HFFc6 (cell line): Measurements from ENCODE around the gene SETDB1. TPM values are rescaled to one million over a fixed set of nuclear protein-coding genes. Genes with fewer than 3 reads are reported as not detected.

Experiments used
- DNase-seq: peaks from one replicate; pipeline ENCODE4 v3.0.0-alpha.2; 2018
- H3K27ac Mint-ChIP-seq: 2 replicates; pipeline ENCODE4 v1.8.0; 2020; ENCODE audit warnings: mild to moderate bottlenecking, mixed read lengths
- H3K27me3 Mint-ChIP-seq: 2 replicates; pipeline ENCODE4 v1.8.0; 2021; ENCODE audit warnings: mild to moderate bottlenecking, moderate library complexity, mixed read lengths; ENCODE audit not compliant: insufficient read depth
- H3K36me3 Mint-ChIP-seq: 2 replicates; pipeline ENCODE4 v1.8.0; 2021; ENCODE audit warnings: low read depth, mixed read lengths
- H3K4me1 Mint-ChIP-seq: 2 replicates; pipeline ENCODE4 v1.8.0; 2020; ENCODE audit warnings: low read depth, mixed read lengths
- H3K4me3 Mint-ChIP-seq: 2 replicates; pipeline ENCODE4 v1.8.0; 2020; ENCODE audit warnings: mild to moderate bottlenecking, moderate library complexity, mixed read lengths
- H3K9me3 Mint-ChIP-seq: 2 replicates; pipeline ENCODE4 v1.8.0; 2020; ENCODE audit warnings: mild to moderate bottlenecking, mixed read lengths
- total RNA-seq, 6 experiments: library from RNA; stranded (reverse); fragmentation: NEBNext Ultra II Directional; extraction: Animal tissue kit (Norgen Biotek cat#: 25700); gene quantifications; 2 replicates in 1 of 6; 3 replicates in 5 of 6; pipeline ENCODE4 v1.2.3, GENCODE V29; 2021
- TF ChIP-seq, protein P1 (sequence below): fragments of 200-600 bp; sonication (generic); IDR thresholded peaks from 2 replicates; pipeline ENCODE4 v1.5.0; 2021; ENCODE audit warnings: antibody characterized with exemption, mild to moderate bottlenecking

The SETDB1 gene
- total RNA-seq, 6 experiments from 2014 or later, result 21.0 to 25.7 (median 23.4) TPM

DNA sequence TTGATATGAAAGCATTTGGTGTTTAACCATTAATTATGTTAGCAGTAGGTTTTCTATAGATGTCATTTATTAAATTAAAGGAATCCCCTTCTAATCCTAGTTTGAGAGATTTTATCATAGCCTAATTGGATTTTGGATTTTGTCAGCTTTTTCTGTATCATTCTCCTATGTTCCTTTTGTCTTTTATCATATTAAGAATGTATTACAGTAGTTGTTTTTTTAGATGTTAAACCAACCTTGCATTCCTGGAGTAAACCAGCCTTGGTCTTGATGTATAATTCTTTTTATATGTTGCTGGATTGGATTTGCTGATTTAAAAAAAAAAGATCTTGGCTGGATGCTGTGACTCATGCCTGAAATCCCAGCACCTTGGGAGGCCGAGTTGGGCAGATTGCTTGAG, 5.6 kb downstream of the SETDB1 start:
- Mint-ChIP-seq H3K4me1 (peaks cover 8% of the 10 kb centered on the region; the same call in 1 of the 2 replicates), H3K36me3 (peaks cover 74% of the 10 kb centered on the region), H3K9me3 (peaks cover 25% of the 10 kb centered on the region), H3K4me3 (no peak overlapping the region), H3K27ac (no peak overlapping the region), H3K27me3 (no peaks in the 10 kb centered on the region)
- peak; percentile 39 for DNase-seq
- TF ChIP-seq, protein P1, sequence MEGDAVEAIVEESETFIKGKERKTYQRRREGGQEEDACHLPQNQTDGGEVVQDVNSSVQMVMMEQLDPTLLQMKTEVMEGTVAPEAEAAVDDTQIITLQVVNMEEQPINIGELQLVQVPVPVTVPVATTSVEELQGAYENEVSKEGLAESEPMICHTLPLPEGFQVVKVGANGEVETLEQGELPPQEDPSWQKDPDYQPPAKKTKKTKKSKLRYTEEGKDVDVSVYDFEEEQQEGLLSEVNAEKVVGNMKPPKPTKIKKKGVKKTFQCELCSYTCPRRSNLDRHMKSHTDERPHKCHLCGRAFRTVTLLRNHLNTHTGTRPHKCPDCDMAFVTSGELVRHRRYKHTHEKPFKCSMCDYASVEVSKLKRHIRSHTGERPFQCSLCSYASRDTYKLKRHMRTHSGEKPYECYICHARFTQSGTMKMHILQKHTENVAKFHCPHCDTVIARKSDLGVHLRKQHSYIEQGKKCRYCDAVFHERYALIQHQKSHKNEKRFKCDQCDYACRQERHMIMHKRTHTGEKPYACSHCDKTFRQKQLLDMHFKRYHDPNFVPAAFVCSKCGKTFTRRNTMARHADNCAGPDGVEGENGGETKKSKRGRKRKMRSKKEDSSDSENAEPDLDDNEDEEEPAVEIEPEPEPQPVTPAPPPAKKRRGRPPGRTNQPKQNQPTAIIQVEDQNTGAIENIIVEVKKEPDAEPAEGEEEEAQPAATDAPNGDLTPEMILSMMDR, result no peak

DNA sequence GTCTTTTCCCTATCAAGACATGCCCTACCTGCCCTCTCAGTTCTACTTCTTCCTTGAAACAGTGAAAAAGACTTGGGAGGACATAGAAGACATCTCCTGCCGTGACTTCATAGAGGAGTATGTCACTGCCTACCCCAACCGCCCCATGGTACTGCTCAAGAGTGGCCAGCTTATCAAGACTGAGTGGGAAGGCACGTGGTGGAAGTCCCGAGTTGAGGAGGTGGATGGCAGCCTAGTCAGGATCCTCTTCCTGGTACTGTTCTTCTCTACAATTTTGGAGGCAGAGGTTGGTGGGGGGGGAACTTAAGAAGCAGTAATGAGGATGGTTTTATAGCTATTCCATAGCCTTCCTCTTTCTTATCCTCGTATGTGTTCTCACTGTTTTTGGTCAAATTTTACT, 18.7 kb downstream of the SETDB1 start:
- no peaks in the 10 kb centered on the region for H3K4me1 Mint-ChIP-seq
- H3K9me3 Mint-ChIP-seq, result no peaks in the 10 kb centered on the region
- peaks cover 33% of the 10 kb centered on the region for H3K36me3 Mint-ChIP-seq
- DNase-seq, result no peak
- no peak overlapping the region for H3K27ac Mint-ChIP-seq
- no peak overlapping the region for H3K4me3 Mint-ChIP-seq
- TF ChIP-seq, protein P1, result no peak
- peaks cover 2% of the 10 kb centered on the region for H3K27me3 Mint-ChIP-seq

DNA sequence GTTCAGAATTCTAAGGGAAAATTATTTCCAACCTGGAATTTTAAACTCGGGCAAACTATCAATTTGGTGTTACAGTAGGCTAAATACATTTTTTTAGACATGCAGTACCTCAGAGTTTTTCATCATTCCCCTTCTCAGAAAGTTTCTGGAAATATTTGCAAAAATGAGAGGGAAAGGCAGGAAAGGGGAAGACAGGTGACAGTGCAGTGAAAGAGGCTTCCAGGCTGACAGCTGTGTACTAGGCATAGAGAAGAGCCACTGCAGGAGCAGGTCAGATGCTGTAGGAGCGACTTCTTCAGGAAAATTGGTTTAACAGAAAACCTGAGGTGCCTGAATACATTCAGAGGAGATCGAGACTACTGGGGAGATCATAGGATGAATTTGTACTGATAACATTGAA, 28.5 kb downstream of the SETDB1 start:
- Mint-ChIP-seq H3K27me3 (peaks cover 2% of the 10 kb centered on the region), H3K36me3 (peaks cover 39% of the 10 kb centered on the region), H3K4me1 (no peaks in the 10 kb centered on the region), H3K9me3 (no peaks in the 10 kb centered on the region), H3K27ac (no peak overlapping the region), H3K4me3 (no peak overlapping the region)
- no peak for DNase-seq
- TF ChIP-seq, protein P1, result no peak

DNA sequence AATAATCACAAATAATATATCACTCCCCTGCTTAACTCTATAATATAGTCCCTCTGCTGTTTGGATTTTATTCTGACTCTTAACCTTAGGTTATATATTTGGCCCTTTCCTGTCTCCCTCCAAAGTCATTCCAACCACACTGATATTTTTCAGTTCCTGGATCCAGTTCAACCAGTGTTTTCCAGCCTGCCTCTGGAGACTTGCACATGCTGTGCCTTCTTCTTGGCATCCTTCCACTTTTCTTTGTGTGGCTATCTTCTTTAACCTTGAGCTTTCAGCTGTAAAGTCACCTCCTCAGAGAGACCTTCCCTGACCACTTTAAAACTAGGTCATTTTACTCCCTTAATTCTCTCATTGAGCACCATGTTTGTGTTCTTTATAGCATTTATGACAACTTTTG, 29.1 kb downstream of the SETDB1 start:
- H3K36me3 Mint-ChIP-seq, result peaks cover 42% of the 10 kb centered on the region
- peaks cover 2% of the 10 kb centered on the region for H3K27me3 Mint-ChIP-seq
- H3K9me3 Mint-ChIP-seq, result no peaks in the 10 kb centered on the region
- H3K27ac Mint-ChIP-seq, result no peak overlapping the region
- H3K4me3 Mint-ChIP-seq, result no peak overlapping the region
- no peak for DNase-seq
- TF ChIP-seq, protein P1, result no peak
- no peaks in the 10 kb centered on the region for H3K4me1 Mint-ChIP-seq

DNA sequence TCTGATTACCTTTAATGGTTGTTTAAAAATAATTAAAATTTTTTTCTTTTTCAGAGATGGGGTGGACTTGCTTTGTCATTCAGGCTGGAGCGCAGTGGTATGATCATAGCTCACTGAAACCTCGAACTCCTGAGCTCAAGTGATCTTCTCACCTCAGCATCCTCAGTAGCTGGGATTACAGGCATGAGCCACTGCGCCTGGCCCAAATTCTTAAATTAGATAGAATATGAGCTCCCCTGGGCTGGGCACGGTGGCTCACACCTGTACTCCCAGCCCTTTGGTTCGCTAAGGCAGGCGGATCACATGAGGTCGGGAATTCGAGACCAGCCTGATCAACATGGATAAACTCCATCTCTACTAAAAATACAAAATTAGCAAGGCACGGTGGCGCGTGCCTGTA, 31.5 kb downstream of the SETDB1 start:
- TF ChIP-seq, protein P1, result no peak
- no peak for DNase-seq
- H3K4me1 Mint-ChIP-seq, result no peaks in the 10 kb centered on the region
- H3K9me3 Mint-ChIP-seq, result no peaks in the 10 kb centered on the region
- peaks cover 34% of the 10 kb centered on the region for H3K36me3 Mint-ChIP-seq
- H3K27ac Mint-ChIP-seq, result no peak overlapping the region
- H3K4me3 Mint-ChIP-seq, result no peak overlapping the region
- H3K27me3 Mint-ChIP-seq, result peaks cover 2% of the 10 kb centered on the region; the same call in 1 of the 2 replicates

DNA sequence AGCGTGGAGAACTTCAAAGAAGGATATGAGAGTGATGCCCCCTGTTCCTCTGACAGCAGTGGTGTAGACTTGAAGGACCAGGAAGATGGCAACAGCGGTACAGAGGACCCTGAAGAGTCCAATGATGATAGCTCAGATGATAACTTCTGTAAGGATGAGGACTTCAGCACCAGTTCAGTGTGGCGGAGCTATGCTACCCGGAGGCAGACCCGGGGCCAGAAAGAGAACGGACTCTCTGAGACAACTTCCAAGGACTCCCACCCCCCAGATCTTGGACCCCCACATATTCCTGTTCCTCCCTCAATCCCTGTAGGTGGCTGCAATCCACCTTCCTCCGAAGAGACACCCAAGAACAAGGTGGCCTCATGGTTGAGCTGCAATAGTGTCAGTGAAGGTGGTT, 34.5 kb downstream of the SETDB1 start:
- Mint-ChIP-seq H3K4me1 (no peaks in the 10 kb centered on the region), H3K9me3 (no peaks in the 10 kb centered on the region), H3K27me3 (no peaks in the 10 kb centered on the region; the same call in 1 of the 2 replicates), H3K4me3 (no peak overlapping the region), H3K27ac (peak overlapping the region; percentile 30; the same call in 1 of the 2 replicates), H3K36me3 (peaks cover 41% of the 10 kb centered on the region)
- DNase-seq, result no peak
- TF ChIP-seq, protein P1, result no peak
